NCI-H510A (cell line): ENCODE results near the gene ZFC3H1.
"Not testable (repeated sequence)": the region's sequence is repeated elsewhere in the genome, so short reads cannot be mapped to it uniquely, and the experiment has no call there.

Source experiments
- DNase-seq: peaks from one replicate; lab custom pipeline; 2025; lab: John Stamatoyannopoulos, UW

Gene ZFC3H1

GRCh38 chr12:71663561-71664410 is at the start of gene ZFC3H1, which contains the start of gene THAP2:
ZFC3H1 (minus strand) TSS chr12:71663848; CDS start chr12:71663610, 238 bp downstream.
THAP2 (plus strand) TSS chr12:71664301; CDS start chr12:71664510, 209 bp downstream.
- DNase-seq, result peak; percentile 98

GRCh38 chr12:71710276-71711125 is 46.9 kb upstream of the ZFC3H1 start:
- DNase-seq, result no peak

- DNase-seq, result no peak
Observed at GRCh38 chr12:71708658-71709057, 45.0 kb upstream of the ZFC3H1 start.

DNA sequence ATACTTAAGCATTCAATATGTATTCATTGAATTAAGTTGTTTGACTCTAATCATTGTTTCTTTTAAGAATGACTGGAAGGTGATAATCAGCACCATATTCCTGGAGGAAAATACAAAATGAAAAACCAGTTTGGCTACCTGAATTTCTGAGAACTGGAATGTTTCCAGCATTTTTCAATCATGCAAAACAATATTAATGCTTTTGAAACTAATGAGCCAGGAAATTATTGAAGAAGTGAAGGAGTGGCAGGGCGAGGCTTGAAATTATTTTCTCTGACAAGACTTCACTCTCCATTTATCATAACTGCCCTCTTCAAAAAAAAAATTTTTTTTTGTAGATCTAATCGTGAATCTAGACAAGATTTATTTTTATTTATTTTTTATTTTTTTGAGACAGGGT is 41.3 kb upstream of the ZFC3H1 start:
- DNase-seq, result no peak

DNA sequence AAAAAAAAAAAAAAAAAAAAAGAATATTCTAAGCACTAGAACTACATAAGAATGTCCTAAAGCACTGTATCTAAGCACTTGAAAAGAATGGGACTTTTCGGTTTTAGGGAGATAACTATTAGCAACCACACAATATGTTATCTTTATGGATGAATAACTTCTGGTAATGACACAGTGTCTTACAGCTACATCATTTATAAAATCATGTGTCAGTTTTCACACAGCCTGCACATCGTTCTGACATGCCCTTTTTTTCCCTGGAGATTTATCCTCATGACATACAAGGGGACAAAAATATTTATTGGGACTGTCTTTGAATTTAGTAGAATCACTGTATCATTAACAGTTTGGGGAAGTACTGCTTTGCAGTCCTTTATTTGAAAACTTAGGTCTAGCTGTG is 39.6 kb upstream of the ZFC3H1 start:
- no peak for DNase-seq

DNA sequence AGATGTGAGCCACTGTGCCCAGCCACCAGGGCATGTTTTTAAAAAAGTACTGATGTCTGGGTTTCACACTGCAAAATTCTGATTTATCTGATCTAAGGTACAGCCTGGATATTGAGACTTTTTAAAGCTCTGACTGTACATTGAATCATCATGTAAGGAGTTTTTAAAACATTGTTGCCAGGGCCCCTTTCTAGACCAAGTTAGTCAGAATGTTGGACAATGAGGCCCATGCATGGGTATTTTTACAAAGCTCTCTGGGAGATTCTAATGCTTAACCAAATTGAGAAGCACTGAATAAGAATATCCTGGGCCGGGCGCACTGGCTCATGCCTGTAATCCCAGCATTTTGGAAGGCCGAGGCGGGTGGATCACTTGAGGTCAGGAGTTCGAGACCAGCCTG is 38.9 kb upstream of the ZFC3H1 start:
- DNase-seq, result no peak

DNA sequence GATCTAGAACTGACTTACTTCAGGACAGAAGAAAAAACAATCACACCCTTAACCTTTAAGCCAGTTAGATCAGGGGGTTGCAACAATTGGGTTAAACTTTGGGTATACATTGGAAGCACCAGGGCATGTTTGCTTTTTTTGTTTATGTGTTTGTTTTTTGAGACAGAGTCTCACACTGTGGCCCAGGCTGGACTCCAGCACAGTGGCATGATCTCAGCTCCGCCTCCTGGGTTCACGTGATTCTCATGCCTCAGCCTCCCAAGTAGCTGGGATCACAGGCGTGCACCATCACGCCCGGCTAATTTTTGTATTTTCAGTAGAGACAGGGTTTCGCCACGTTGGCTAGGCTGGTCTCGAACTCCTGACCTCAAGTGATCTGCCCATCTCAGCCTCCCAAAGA is 38.5 kb upstream of the ZFC3H1 start:
- DNase-seq, result not testable (repeated sequence)

- no peak for DNase-seq
Observed at GRCh38 chr12:71695782-71696181, 32.1 kb upstream of the ZFC3H1 start.

DNA sequence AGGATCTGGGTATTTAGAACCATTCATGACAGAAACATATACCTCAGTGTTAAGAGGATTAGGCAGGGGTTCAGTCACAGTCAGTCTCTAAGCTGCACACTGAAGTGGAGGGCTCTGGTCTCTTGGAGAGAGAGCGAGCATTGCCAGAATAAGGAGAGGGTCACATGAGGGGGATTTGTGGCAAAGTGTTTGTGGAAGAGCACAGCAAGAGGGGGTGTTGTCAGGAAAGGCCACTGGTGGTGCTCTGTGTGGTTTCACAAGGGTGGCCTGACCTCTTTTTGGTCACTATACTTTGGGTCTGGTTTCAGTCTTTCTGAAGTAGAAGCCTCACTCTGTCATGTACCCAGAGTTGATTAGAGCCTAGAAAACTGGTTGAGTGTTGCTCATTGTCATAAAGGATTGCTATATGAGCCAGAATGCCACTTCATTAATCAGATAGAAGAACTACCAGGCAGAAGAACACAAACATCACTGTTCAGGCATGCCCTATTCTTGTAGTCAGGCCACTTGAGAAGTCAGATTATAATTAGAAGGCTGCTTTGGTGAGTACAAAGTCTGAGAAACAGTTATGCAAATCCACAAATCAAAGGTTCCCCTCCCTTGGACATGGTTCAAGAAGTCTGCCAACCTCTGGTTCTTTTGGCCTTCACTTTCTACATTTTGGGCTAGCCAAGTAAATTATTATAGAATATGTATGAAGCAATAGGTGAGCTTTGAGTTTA is 30.6 kb upstream of the ZFC3H1 start:
- DNase-seq, result no peak

DNA sequence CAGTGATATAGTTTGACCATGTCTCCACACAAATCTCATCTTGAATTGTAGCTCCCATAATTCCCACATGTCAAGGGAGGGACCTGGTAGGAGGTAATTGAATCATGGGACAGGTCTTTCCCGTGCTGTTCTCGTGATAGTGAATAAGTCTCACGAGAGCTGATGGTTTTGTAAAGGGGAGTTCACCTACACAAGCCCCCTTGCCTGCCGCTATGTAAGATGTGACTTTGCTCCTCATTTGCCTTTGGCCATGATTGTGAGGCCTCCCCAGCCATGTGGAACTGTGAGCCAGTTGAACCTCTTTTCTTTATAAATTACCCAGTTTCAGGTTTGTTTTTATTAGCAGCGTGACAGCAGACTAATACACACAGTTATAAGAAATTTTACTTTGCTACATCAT is 30.0 kb upstream of the ZFC3H1 start:
- not testable (repeated sequence) for DNase-seq

DNA sequence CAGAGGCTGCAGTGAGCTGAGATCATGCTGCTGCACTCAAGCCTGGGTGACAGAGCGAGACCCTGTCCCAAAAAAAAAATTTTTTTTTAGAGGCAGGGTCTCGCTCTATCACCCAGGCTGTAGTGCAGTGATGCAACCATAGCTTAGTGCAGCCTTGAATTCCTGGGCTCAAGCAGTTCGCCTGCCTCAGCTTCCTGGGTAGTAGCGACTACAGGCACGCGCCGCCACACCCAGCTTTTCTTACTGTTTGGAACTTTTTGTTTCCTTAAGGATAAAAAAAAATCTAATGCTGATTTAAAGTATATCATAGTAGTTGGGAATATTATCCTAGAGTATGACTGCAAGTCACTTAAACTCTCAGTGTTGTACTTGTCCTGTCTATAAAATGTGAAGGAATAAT is 29.5 kb upstream of the ZFC3H1 start:
- DNase-seq, result no peak

DNA sequence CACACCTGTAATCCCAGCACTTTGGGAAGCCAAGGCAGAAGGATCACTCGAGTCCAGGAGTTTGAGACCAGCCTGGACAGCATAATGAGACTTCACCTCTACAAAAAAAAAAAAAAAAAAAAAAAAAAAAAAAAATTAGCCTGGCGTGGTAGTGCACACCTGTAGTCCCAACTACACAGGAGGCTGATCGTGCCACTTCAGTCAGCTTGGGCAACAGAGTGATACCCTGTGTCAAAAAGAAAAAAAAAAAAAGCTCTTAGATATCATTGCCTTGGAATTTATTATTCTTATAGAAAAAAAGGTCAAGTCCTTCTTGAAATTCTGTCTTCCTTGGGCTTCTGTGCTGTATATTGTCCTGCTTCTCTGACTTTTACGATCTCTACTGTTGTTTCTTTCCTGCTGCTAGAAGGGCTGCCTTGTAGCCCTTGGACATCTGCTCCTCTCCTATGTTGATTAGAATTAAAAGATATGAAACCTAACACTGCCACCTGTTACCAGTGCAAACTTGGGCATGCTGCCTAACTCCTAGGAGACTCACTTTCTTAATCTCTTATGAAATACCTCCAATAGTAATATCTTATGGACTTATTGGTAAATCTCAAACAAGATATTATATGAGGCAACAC is 28.0 kb upstream of the ZFC3H1 start:
- peak; percentile 13 for DNase-seq

GRCh38 chr12:71688961-71689570 is 25.4 kb upstream of the ZFC3H1 start:
- DNase-seq, result no peak

- not testable (repeated sequence) for DNase-seq
Observed at GRCh38 chr12:71687172-71687571, 23.5 kb upstream of the ZFC3H1 start.

DNA sequence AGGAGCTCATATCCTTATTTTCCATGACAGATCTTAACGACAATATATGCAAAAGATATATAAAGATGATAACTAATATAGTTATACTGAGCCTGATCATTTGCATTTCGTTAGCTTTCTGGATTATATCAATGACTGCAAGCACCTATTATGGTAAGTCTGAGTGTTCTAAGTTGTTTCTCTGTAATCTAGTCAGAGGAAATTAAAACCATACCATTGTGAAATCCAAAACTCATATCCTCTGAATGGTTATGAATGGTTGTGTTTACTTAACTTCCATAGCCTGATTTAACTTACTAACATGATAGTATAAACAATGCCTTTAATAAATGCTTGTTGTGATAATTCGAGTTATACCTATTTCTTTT is 23.0 kb upstream of the ZFC3H1 start:
- DNase-seq, result no peak

GRCh38 chr12:71685914-71686657 is 22.4 kb upstream of the ZFC3H1 start, which contains the start of gene TMEM19:
TMEM19 (plus strand) TSS chr12:71686082; CDS start chr12:71686681, 599 bp downstream.
- peak; percentile 89 for DNase-seq

DNA sequence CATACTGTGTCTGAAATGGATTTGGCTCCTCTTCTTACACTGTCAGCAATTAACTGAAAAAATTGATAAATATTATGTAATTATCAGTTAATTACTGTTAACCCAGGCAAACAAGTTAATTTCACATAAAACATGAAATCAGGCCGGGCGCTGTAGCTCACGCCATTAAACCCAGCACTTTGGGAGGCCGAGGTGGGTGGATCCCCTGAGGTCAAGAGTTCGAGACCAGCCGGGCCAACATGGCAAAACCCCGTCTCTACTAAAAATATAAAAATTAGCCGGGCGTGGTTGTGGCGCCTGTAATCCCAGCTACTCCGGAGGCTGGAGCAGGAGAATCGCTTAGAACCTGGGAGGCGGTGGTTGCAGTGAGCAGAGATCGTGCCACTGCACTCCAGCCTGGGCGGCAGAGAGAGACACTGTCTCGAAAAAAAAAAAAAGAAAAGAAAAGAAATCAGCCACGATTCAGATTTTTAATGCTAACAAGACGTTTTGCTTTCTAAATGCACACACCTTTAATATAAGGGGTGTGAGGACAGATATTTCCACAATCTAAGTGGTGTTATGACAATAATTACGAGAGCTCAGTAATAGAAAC is 21.8 kb upstream of the ZFC3H1 start:
- DNase-seq, result no peak

DNA sequence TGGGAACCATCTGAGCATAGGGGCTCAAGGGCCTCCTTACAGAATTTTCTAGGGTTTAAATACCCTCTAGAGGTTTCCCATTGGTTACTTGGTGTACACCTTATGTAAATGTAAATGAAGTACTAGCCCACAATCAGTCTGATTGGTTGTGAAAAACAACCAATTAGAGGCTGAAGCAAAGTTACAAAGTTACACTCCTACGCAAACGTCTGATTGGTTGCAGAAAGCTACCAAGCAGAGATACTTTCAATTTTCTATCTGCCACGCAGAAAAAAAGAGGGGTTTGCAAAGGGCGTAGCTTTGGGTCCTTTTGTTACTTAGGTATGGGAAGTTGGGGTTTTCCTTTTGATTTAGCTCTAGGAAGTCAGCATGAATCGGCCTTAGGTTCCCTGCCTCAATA is 20.4 kb upstream of the ZFC3H1 start:
- DNase-seq, result no peak

DNA sequence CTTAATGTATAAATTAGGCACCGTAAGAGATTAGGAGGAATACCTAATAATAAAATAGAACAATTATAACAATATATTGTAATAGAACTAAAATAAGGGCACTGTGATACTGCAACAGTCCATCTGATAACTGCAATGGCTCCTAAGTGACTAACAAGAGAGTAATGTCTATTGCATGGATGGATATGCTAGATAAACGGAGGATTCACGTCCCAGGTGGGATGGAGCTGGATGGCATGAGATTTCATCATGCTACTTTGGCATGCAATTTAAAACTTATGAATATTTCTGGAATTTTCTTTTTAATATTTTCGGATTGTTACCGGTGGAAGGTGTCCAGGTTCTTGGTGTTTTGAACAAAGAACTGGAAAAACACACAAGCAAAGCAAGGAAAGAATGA is 20.0 kb upstream of the ZFC3H1 start:
- no peak for DNase-seq

- no peak for DNase-seq
Observed at GRCh38 chr12:71682466-71682865, 18.8 kb upstream of the ZFC3H1 start.
